GM18526 (cell line): ENCODE data around the gene TAPT1.

Experiments
- POLR2A ChIP-seq: IDR thresholded peaks from 3 replicates; pipeline ENCODE4 v1.6.1; 2011; ENCODE audit not compliant: insufficient read length; ENCODE audit errors: extremely low read depth

The TAPT1 gene

GRCh38 chr4:16226816-16227461 is 668 bp upstream of the TAPT1 start:
- TF ChIP-seq POLR2A: no peak

- no peak for TF ChIP-seq POLR2A
Measured at GRCh38 chr4:16225167-16225862, 956 bp downstream of the TAPT1 start.

- TF ChIP-seq POLR2A: no peak
Measured at GRCh38 chr4:16224264-16225166, 1.8 kb downstream of the TAPT1 start.

- no peak for TF ChIP-seq POLR2A
Measured at GRCh38 chr4:16222957-16223527, 3.2 kb downstream of the TAPT1 start.

- TF ChIP-seq POLR2A: no peak
Measured at GRCh38 chr4:16218950-16219349, 7.3 kb downstream of the TAPT1 start.

- TF ChIP-seq POLR2A: no peak
Measured at GRCh38 chr4:16217300-16218051, 8.8 kb downstream of the TAPT1 start.

- no peak for TF ChIP-seq POLR2A
Measured at GRCh38 chr4:16213121-16213520, 13.2 kb downstream of the TAPT1 start.

- TF ChIP-seq POLR2A: no peak
Measured at GRCh38 chr4:16212138-16212782, 14.0 kb downstream of the TAPT1 start.

GRCh38 chr4:16207409-16207808 is 18.9 kb downstream of the TAPT1 start:
- no peak for TF ChIP-seq POLR2A

- no peak for TF ChIP-seq POLR2A
Measured at GRCh38 chr4:16206848-16207247, 19.4 kb downstream of the TAPT1 start.

- TF ChIP-seq POLR2A: no peak
Measured at GRCh38 chr4:16206301-16206700, 20.0 kb downstream of the TAPT1 start.

- no peak for TF ChIP-seq POLR2A
Measured at GRCh38 chr4:16205298-16206164, 20.7 kb downstream of the TAPT1 start.

- TF ChIP-seq POLR2A: no peak
Measured at GRCh38 chr4:16204505-16204904, 21.8 kb downstream of the TAPT1 start.
